Cardiac atrium fibroblast (primary cell): ENCODE results near the gene BLACAT1. TPM values are rescaled to one million over a fixed set of nuclear protein-coding genes. Genes with fewer than 3 reads are reported as not detected.

Experiments
- total RNA-seq: library from RNA; depleted of rRNA; stranded (reverse); fragments of >200 nt; gene quantifications from 2 replicates; pipeline ENCODE4 v1.2.3, GENCODE V29; 2015

The BLACAT1 gene
- not detected in 2 replicates for total RNA-seq

GRCh38 chr1:205455581-205456382 lies at the start of gene BLACAT1:
TSS of gene BLACAT1 (minus strand) at chr1:205456045.

DNA sequence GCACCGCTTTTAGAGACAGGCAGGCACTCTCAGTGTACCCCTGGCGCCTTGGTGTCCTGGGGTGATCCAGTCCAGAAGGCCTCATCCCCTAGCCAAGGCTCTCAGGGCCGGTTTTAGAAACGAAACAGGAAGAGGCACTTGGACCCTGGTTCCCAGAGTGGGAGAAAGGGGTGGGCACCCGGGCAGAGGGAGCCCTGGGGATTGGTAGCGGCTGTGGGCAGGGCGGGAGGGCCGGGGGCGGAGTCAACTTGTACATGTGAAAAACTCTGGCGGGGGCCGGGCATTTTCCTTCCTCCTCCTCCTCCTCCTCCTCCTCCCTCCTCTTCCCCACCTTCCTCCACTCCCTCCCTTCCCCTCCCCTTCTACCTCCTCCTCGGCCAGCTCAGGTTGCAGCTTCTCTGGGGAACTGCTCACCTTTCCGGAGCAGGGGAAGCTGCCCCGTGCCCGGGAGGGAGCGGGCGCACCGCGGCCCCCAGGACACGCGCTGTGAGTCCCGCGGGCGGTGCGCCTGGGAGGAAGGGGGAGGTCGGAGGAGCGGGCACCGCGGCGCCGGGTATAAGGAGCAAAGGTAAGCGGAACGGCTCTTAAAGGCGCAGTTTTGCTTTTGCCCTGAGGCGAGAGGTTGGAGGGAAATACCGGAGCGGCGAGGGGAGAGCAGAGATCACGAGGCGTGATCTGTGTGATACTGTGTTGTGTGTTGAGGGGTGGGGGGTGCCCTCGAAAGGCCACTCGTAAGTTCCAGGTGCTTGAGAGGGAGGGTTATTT lies 48.6 kb upstream of the BLACAT1 start, which contains the start of gene CDK18:
Gene CDK18 (plus strand): TSS at position 359 of the 765 bp plus-strand sequence. CDS start 18,499 bp downstream, outside the sequence.

DNA sequence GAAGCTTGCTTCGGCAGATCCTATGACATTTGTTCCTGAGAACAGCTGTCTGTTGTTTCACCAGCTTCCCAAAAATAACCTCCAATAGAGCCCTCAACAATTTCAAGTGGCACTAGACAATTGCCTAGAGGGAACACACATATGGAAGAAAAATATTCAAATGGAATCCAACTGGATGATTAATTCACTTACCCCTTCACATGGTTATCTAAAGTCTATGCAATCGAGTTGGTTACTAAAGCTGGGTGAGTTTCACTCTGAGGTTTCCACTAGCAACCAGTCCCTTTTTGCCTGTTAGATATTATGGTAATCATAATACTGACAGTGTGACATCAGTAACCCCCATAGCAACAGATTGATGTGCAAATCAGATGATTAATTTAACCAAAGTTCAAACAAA lies 34.0 kb downstream of the BLACAT1 start, which contains the start of gene LEMD1:
Gene LEMD1 (minus strand): TSS at position 259 of the 400 bp plus-strand sequence. CDS start 1,520 bp downstream, outside the sequence.

Other genes with a start within 250 kb of the BLACAT1 start
- 5.4 and 8.3 TPM in 2 replicates for gene DSTYK, start 244.3 kb downstream of the BLACAT1 start, total RNA-seq
- 0.18 and 1.1 TPM in 2 replicates for gene TMCC2, start 228.1 kb downstream of the BLACAT1 start, total RNA-seq
- 8.6 and 14.3 TPM in 2 replicates for gene NUAK2, start 134.3 kb downstream of the BLACAT1 start, total RNA-seq
- 0.18 TPM in 1 of 2 replicates, not detected in the other for gene KLHDC8A, start 99.1 kb downstream of the BLACAT1 start, total RNA-seq
- gene LEMD1, start 34.0 kb downstream of the BLACAT1 start, total RNA-seq, result not detected in 2 replicates
- gene CDK18, start 48.6 kb upstream of the BLACAT1 start, total RNA-seq, result 0.16 and 2.5 TPM in 2 replicates
- gene ELK4, start 176.0 kb upstream of the BLACAT1 start, total RNA-seq, result 11.9 and 15.2 TPM in 2 replicates
- 6.0 and 6.2 TPM in 2 replicates for gene SLC45A3, start 224.5 kb upstream of the BLACAT1 start, total RNA-seq